MM.1S (cell line): Measurements from ENCODE around the gene PWWP2B.

ENCODE experiments used
- DNase-seq: peaks from one replicate; pipeline ENCODE4 v3.0.0-alpha.2; 2015
- H2AFZ ChIP-seq: fragments of 300-600 bp; sonication (generic); 2 replicates; pipeline ENCODE4 v1.6.0; 2016; ENCODE audit warnings: antibody characterized with exemption, low read length
- H3F3A ChIP-seq: fragments of 300-600 bp; sonication (generic); 2 replicates; pipeline ENCODE4 v1.6.1; 2016; ENCODE audit warnings: mild to moderate bottlenecking, antibody characterized with exemption, low read length, moderate library complexity, mixed read lengths; ENCODE audit not compliant: insufficient read depth
- H3K27ac ChIP-seq: fragments of 300-600 bp; sonication (generic); 2 replicates; pipeline ENCODE4 v1.5.1; 2016; ENCODE audit warnings: mild to moderate bottlenecking, low read length
- H3K27me3 ChIP-seq: fragments of 300-600 bp; sonication (generic); replicated peaks from 2 replicates; pipeline ENCODE4 v1.6.0; 2016; ENCODE audit warnings: low read length; ENCODE audit not compliant: insufficient read depth
- H3K36me3 ChIP-seq: fragments of 300-600 bp; sonication (generic); replicated peaks from 2 replicates; pipeline ENCODE4 v1.6.1; 2016; ENCODE audit warnings: mild to moderate bottlenecking, low read length, mixed read lengths; ENCODE audit not compliant: insufficient read depth
- H3K4me1 ChIP-seq: fragments of 300-600 bp; sonication (generic); 2 replicates; pipeline ENCODE4 v1.6.1; 2016; ENCODE audit warnings: low read length, mixed read lengths
- H3K4me2 ChIP-seq: fragments of 300-600 bp; sonication (generic); 2 replicates; pipeline ENCODE4 v1.6.0; 2016; ENCODE audit warnings: low read depth, low read length
- H3K4me3 ChIP-seq: fragments of 300-600 bp; sonication (generic); 2 replicates; pipeline ENCODE4 v1.5.1; 2016; ENCODE audit warnings: low read length, mixed read lengths
- H3K79me2 ChIP-seq: fragments of 300-600 bp; sonication (generic); 2 replicates; pipeline ENCODE4 v1.6.1; 2016; ENCODE audit warnings: mixed run types, low read length, mixed read lengths
- H3K9ac ChIP-seq: fragments of 300-600 bp; sonication (generic); 2 replicates; pipeline ENCODE4 v1.6.1; 2016; ENCODE audit warnings: low read length, mixed read lengths
- H3K9me2 ChIP-seq: fragments of 300-600 bp; sonication (generic); replicated peaks from 2 replicates; pipeline ENCODE4 v1.6.1; 2016; ENCODE audit warnings: mild to moderate bottlenecking, low read length, mixed read lengths; ENCODE audit not compliant: insufficient read depth
- H3K9me3 ChIP-seq: fragments of 300-600 bp; sonication (generic); replicated peaks from 2 replicates; pipeline ENCODE4 v1.6.1; 2016; ENCODE audit warnings: mild to moderate bottlenecking, low read length, mixed read lengths; ENCODE audit not compliant: insufficient read depth
- H4K20me1 ChIP-seq: fragments of 300-600 bp; sonication (generic); 2 replicates; pipeline ENCODE4 v1.6.1; 2016; ENCODE audit warnings: mild to moderate bottlenecking, low read length, moderate library complexity, mixed read lengths; ENCODE audit not compliant: insufficient read depth
- EZH2 ChIP-seq: fragments of 300-600 bp; sonication (generic); optimal IDR thresholded peaks from 2 replicates; pipeline ENCODE3; 2017; ENCODE audit warnings: low read depth, mild to moderate bottlenecking, antibody characterized with exemption, low read length, mixed read lengths
- EZH2phosphoT487 ChIP-seq: fragments of 300-600 bp; sonication (generic); IDR thresholded peaks from 2 replicates; pipeline ENCODE4 v1.6.1; 2018; ENCODE audit warnings: antibody characterized with exemption, low read length
- TF ChIP-seq, protein P1 (sequence below): fragments of 300-600 bp; sonication (generic); IDR thresholded peaks from 2 replicates; pipeline ENCODE4 v1.5.1; 2016; ENCODE audit warnings: antibody characterized with exemption, low read length, mixed read lengths

The PWWP2B gene

GRCh38 chr10:132394201-132394811, 2.7 kb upstream of the PWWP2B start:
- Histone ChIP-seq H3K27ac (no peak overlapping the region), H3K36me3 (no peaks in the 10 kb centered on the region), H3K9me2 (no peaks in the 10 kb centered on the region), H4K20me1 (no peaks in the 10 kb centered on the region), H2AFZ (no peak overlapping the region), H3F3A (no peaks in the 10 kb centered on the region), H3K4me3 (no peak overlapping the region), H3K79me2 (no peaks in the 10 kb centered on the region), H3K4me2 (no peak overlapping the region), H3K9me3 (no peaks in the 10 kb centered on the region), H3K9ac (no peak overlapping the region), H3K4me1 (peaks cover 6% of the 10 kb centered on the region; the same call in 1 of the 2 replicates), H3K27me3 (peaks cover 18% of the 10 kb centered on the region)
- DNase-seq, result no peak
- no peak for TF ChIP-seq EZH2
- TF ChIP-seq, protein P1, sequence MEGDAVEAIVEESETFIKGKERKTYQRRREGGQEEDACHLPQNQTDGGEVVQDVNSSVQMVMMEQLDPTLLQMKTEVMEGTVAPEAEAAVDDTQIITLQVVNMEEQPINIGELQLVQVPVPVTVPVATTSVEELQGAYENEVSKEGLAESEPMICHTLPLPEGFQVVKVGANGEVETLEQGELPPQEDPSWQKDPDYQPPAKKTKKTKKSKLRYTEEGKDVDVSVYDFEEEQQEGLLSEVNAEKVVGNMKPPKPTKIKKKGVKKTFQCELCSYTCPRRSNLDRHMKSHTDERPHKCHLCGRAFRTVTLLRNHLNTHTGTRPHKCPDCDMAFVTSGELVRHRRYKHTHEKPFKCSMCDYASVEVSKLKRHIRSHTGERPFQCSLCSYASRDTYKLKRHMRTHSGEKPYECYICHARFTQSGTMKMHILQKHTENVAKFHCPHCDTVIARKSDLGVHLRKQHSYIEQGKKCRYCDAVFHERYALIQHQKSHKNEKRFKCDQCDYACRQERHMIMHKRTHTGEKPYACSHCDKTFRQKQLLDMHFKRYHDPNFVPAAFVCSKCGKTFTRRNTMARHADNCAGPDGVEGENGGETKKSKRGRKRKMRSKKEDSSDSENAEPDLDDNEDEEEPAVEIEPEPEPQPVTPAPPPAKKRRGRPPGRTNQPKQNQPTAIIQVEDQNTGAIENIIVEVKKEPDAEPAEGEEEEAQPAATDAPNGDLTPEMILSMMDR, result no peak
- TF ChIP-seq EZH2phosphoT487, result no peak

- peaks cover 18% of the 10 kb centered on the region for H3K27me3 ChIP-seq
- H3K9me2 ChIP-seq, result no peaks in the 10 kb centered on the region
- H3K27ac ChIP-seq, result no peak overlapping the region
- TF ChIP-seq EZH2phosphoT487 (no peak), EZH2 (no peak)
- TF ChIP-seq, protein P1, result no peak
- H3K79me2 ChIP-seq, result no peaks in the 10 kb centered on the region
- H3K36me3 ChIP-seq, result no peaks in the 10 kb centered on the region
- no peak overlapping the region for H3K4me3 ChIP-seq
- no peaks in the 10 kb centered on the region for H3F3A ChIP-seq
- no peak overlapping the region for H3K9ac ChIP-seq
- no peak overlapping the region for H3K4me2 ChIP-seq
- H2AFZ ChIP-seq, result no peak overlapping the region
- H3K9me3 ChIP-seq, result no peaks in the 10 kb centered on the region
- DNase-seq, result no peak
- no peaks in the 10 kb centered on the region for H4K20me1 ChIP-seq
- peaks cover 6% of the 10 kb centered on the region; the same call in 1 of the 2 replicates for H3K4me1 ChIP-seq
These were observed 1.9 kb upstream of the PWWP2B start for GRCh38 chr10:132394936-132395703.

DNA sequence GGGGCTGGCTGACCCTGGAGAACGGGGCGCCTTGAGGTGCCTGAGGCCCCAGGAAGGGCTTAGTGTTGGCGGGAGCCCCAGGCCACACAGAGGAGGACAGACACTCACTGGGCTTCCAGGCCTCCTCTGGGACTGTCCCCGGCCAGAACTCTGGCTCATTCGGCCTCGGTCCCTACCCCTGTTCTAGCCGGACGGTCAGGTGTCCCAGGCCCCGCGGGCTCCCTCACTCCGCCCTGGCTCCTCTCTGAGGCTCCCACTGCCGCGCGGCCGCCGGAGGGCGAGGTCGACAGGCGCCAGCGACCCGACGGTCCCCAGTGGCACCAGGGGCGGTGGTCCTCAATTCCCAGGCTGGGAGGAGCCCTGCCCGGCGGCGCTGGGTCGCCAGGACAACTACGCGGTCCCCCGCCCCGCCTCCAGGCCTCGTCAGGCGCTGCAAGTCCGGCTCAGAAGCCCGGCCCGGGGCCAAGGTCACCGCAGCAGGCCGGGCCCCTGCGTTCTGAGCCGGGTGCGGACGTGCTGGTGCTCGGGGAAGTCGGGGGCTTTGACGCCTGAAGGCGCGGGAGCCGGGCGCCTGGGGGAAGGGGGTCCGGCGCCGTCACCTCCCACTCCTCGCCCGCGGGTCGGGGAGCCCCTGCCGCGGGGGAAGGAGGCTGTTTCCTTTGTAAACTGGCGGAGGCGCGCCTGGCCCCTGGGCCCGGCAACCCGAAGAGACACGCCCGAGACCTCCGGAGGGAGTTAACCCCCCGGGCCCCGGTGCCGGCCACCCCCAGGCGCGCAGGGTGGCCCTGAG, 1.1 kb upstream of the PWWP2B start:
- no peak overlapping the region for H3K27ac ChIP-seq
- no peaks in the 10 kb centered on the region for H3F3A ChIP-seq
- no peaks in the 10 kb centered on the region for H3K79me2 ChIP-seq
- H3K4me1 ChIP-seq, result peaks cover 6% of the 10 kb centered on the region; the same call in 1 of the 2 replicates
- no peaks in the 10 kb centered on the region for H3K9me2 ChIP-seq
- H3K27me3 ChIP-seq, result peaks cover 17% of the 10 kb centered on the region
- H3K36me3 ChIP-seq, result no peaks in the 10 kb centered on the region
- H3K9ac ChIP-seq, result no peak overlapping the region
- TF ChIP-seq EZH2, result no peak
- TF ChIP-seq EZH2phosphoT487, result no peak
- TF ChIP-seq, protein P1, result no peak
- no peaks in the 10 kb centered on the region for H3K9me3 ChIP-seq
- H2AFZ ChIP-seq, result no peak overlapping the region
- DNase-seq, result no peak
- H4K20me1 ChIP-seq, result no peaks in the 10 kb centered on the region
- no peak overlapping the region for H3K4me3 ChIP-seq
- peak overlapping the region; percentile 15; the same call in 1 of the 2 replicates for H3K4me2 ChIP-seq
